GM12801 (cell line): ENCODE results near the gene ZDHHC13.

Experiments
- CTCF ChIP-seq: IDR thresholded peaks from one replicate; pipeline ENCODE4 v1.5.1; 2011; ENCODE audit warnings: control low read depth; ENCODE audit not compliant: insufficient read length; ENCODE audit errors: extremely low read depth

ZDHHC13 gene

GRCh38 chr11:19163617-19164016 is 46.6 kb downstream of the ZDHHC13 start:
- no peak for TF ChIP-seq CTCF

- TF ChIP-seq CTCF = no peak
These were observed 47.4 kb downstream of the ZDHHC13 start for GRCh38 chr11:19164230-19164855.

GRCh38 chr11:19164881-19165280 is 47.9 kb downstream of the ZDHHC13 start:
- TF ChIP-seq CTCF = no peak

GRCh38 chr11:19168090-19168489 is 51.1 kb downstream of the ZDHHC13 start:
- no peak for TF ChIP-seq CTCF

GRCh38 chr11:19173004-19173689 is 56.2 kb downstream of the ZDHHC13 start:
- TF ChIP-seq CTCF = no peak

- no peak for TF ChIP-seq CTCF
These were observed 57.1 kb downstream of the ZDHHC13 start for GRCh38 chr11:19173964-19174638.

GRCh38 chr11:19176629-19177186 is 59.7 kb downstream of the ZDHHC13 start:
- TF ChIP-seq CTCF = no peak
